Activated CD4-positive, alpha-beta T cell treated with anti-CD3 and anti-CD28 coated beads, Interleukin-2, amount 10 ng/mL, durations not matched to agents 7 days and 5 days (primary cell): Measurements from ENCODE around the gene ZMPSTE24. TPM values are rescaled to one million over a fixed set of nuclear protein-coding genes. Genes with fewer than 3 reads are reported as not detected.

Experiments used
- CTCF ChIA-PET: fragments of 350-600 bp; sonication (Branson Sonifier 250); formaldehyde crosslinking; loops from one replicate; lab custom pipeline; 2021; ENCODE audit warnings: antibody characterized with exemption; lab: Charles Lee
- POLR2A ChIA-PET: fragments of 350-600 bp; sonication (Branson Sonifier 250); formaldehyde crosslinking; loops from one replicate; lab custom pipeline; 2021; ENCODE audit warnings: antibody characterized with exemption; lab: Charles Lee
- DNase-seq: peaks from one replicate; pipeline ENCODE4 v3.0.0-alpha.2; 2020
- H3K27ac Mint-ChIP-seq: one replicate; pipeline ENCODE4 v1.8.0; 2021; ENCODE audit warnings: mild to moderate bottlenecking, moderate library complexity, mixed read lengths
- H3K27me3 Mint-ChIP-seq: one replicate; pipeline ENCODE4 v1.8.0; 2021; ENCODE audit warnings: mixed read lengths
- H3K36me3 Mint-ChIP-seq: one replicate; pipeline ENCODE4 v1.8.0; 2021; ENCODE audit warnings: low read depth, mixed read lengths
- H3K4me1 Mint-ChIP-seq: one replicate; pipeline ENCODE4 v1.8.0; 2021; ENCODE audit warnings: mixed read lengths
- H3K4me3 Mint-ChIP-seq: one replicate; pipeline ENCODE4 v1.8.0; 2021; ENCODE audit warnings: mild to moderate bottlenecking, moderate library complexity, mixed read lengths
- H3K9me3 Mint-ChIP-seq: one replicate; pipeline ENCODE4 v1.8.0; 2021; ENCODE audit warnings: mixed read lengths
- total RNA-seq, 2 experiments: library from RNA; stranded (reverse); gene quantifications; one replicate each; pipeline ENCODE4 v1.2.3, GENCODE V29; 2021

ZMPSTE24 gene
- total RNA-seq, 2 experiments from 2014 or later = 24.7 to 28.8 TPM

- Mint-ChIP-seq H3K9me3 (no peaks in the 10 kb centered on the region), H3K27ac (no peak overlapping the region), H3K4me3 (no peak overlapping the region), H3K36me3 (no peaks in the 10 kb centered on the region), H3K27me3 (no peaks in the 10 kb centered on the region), H3K4me1 (peaks cover 16% of the 10 kb centered on the region)
- ChIA-PET POLR2A (no interaction called here), CTCF (no interaction called here)
- no peak for DNase-seq
Observed at GRCh38 chr1:40309374-40310128, 51.5 kb downstream of the ZMPSTE24 start.

- no peak overlapping the region for H3K4me3 Mint-ChIP-seq
- no peak for DNase-seq
- H3K27ac Mint-ChIP-seq = no peak overlapping the region
- no peaks in the 10 kb centered on the region for H3K27me3 Mint-ChIP-seq
- H3K4me1 Mint-ChIP-seq = peaks cover 22% of the 10 kb centered on the region
- no peaks in the 10 kb centered on the region for H3K9me3 Mint-ChIP-seq
- POLR2A ChIA-PET = no interaction called here
- H3K36me3 Mint-ChIP-seq = no peaks in the 10 kb centered on the region
- CTCF ChIA-PET = no interaction called here
Observed at GRCh38 chr1:40310129-40310461, 52.1 kb downstream of the ZMPSTE24 start.

- H3K27me3 Mint-ChIP-seq = peaks cover 6% of the 10 kb centered on the region
- H3K36me3 Mint-ChIP-seq = no peaks in the 10 kb centered on the region
- no peak overlapping the region for H3K27ac Mint-ChIP-seq
- no peak overlapping the region for H3K4me3 Mint-ChIP-seq
- CTCF ChIA-PET = interaction anchor here (0.6 to 1.2 kb wide), 6 partner anchors 23 to 552 kb away, joined by 3 to 4 read pairs (median 3); partner anchors contain the start of gene ZMPSTE24
- H3K4me1 Mint-ChIP-seq = peaks cover 30% of the 10 kb centered on the region
- H3K9me3 Mint-ChIP-seq = no peaks in the 10 kb centered on the region
- POLR2A ChIA-PET = no interaction called here
- DNase-seq = no peak
Observed at GRCh38 chr1:40310983-40311642, 53.1 kb downstream of the ZMPSTE24 start.

- ChIA-PET CTCF (interaction anchor here (0.6 to 1.2 kb wide), 6 partner anchors 23 to 551 kb away, joined by 3 to 4 read pairs (median 3); partner anchors contain the start of gene ZMPSTE24), POLR2A (no interaction called here)
- no peak overlapping the region for H3K27ac Mint-ChIP-seq
- H3K4me1 Mint-ChIP-seq = peaks cover 32% of the 10 kb centered on the region
- H3K4me3 Mint-ChIP-seq = no peak overlapping the region
- no peaks in the 10 kb centered on the region for H3K9me3 Mint-ChIP-seq
- no peak for DNase-seq
- peaks cover 9% of the 10 kb centered on the region for H3K27me3 Mint-ChIP-seq
- no peaks in the 10 kb centered on the region for H3K36me3 Mint-ChIP-seq
Observed at GRCh38 chr1:40311692-40312091, 53.7 kb downstream of the ZMPSTE24 start.

GRCh38 chr1:40312238-40313205, 54.5 kb downstream of the ZMPSTE24 start:
- Mint-ChIP-seq H3K36me3 (peaks cover under 1% of the 10 kb centered on the region), H3K4me3 (no peak overlapping the region), H3K27me3 (peaks cover 14% of the 10 kb centered on the region), H3K9me3 (no peaks in the 10 kb centered on the region), H3K27ac (peak overlapping the region; percentile 51), H3K4me1 (peaks cover 37% of the 10 kb centered on the region)
- POLR2A ChIA-PET = no interaction called here
- CTCF ChIA-PET = interaction anchor here (1.2 to 10.2 kb wide), 2 partner anchors 24 to 26 kb away, joined by 3 to 95 read pairs; no protein-coding TSS in a partner anchor
- DNase-seq = no peak

- no peak for DNase-seq
- Mint-ChIP-seq H3K4me3 (no peak overlapping the region), H3K36me3 (peaks cover 1% of the 10 kb centered on the region), H3K9me3 (no peaks in the 10 kb centered on the region), H3K27me3 (peaks cover 21% of the 10 kb centered on the region), H3K4me1 (peaks cover 44% of the 10 kb centered on the region), H3K27ac (peak overlapping the region; percentile 20)
- POLR2A ChIA-PET = no interaction called here
- CTCF ChIA-PET = interaction anchor here (1.5 to 10.2 kb wide), 3 partner anchors 14 to 23 kb away, joined by 4 to 95 read pairs (median 4); no protein-coding TSS in a partner anchor
Observed at GRCh38 chr1:40313329-40313957, 55.4 kb downstream of the ZMPSTE24 start.

GRCh38 chr1:40313958-40314720, 56.1 kb downstream of the ZMPSTE24 start:
- Mint-ChIP-seq H3K27ac (no peak overlapping the region), H3K4me1 (peaks cover 51% of the 10 kb centered on the region), H3K27me3 (peaks cover 24% of the 10 kb centered on the region), H3K4me3 (no peak overlapping the region), H3K36me3 (peaks cover 1% of the 10 kb centered on the region), H3K9me3 (no peaks in the 10 kb centered on the region)
- ChIA-PET CTCF (interaction anchor here (0.5 to 10.2 kb wide), 19 partner anchors 12 to 226 kb away, joined by 3 to 95 read pairs (median 4); partner anchors contain the start of gene RLF), POLR2A (no interaction called here)
- no peak for DNase-seq

GRCh38 chr1:40314721-40315238, 56.7 kb downstream of the ZMPSTE24 start:
- DNase-seq = no peak
- Mint-ChIP-seq H3K4me1 (peaks cover 54% of the 10 kb centered on the region), H3K9me3 (no peaks in the 10 kb centered on the region), H3K36me3 (peaks cover 1% of the 10 kb centered on the region), H3K27ac (peak overlapping the region; percentile 26), H3K4me3 (peak overlapping the region; percentile 61), H3K27me3 (peaks cover 25% of the 10 kb centered on the region)
- CTCF ChIA-PET = interaction anchor here (0.5 to 10.2 kb wide), 34 partner anchors 9 to 362 kb away, joined by 3 to 95 read pairs (median 4); partner anchors contain the start of gene RLF
- POLR2A ChIA-PET = no interaction called here

- H3K27me3 Mint-ChIP-seq = peaks cover 25% of the 10 kb centered on the region
- CTCF ChIA-PET = interaction anchor here (0.6 to 10.2 kb wide), 39 partner anchors 10 to 431 kb away, joined by 3 to 95 read pairs (median 4); partner anchors contain the start of genes RLF and TRIT1
- peaks cover 1% of the 10 kb centered on the region for H3K36me3 Mint-ChIP-seq
- POLR2A ChIA-PET = no interaction called here
- peaks cover 54% of the 10 kb centered on the region for H3K4me1 Mint-ChIP-seq
- no peaks in the 10 kb centered on the region for H3K9me3 Mint-ChIP-seq
- peak overlapping the region; percentile 61 for H3K4me3 Mint-ChIP-seq
- H3K27ac Mint-ChIP-seq = peak overlapping the region; percentile 26
- DNase-seq = peak; percentile 81
Observed at GRCh38 chr1:40315239-40315794, 57.3 kb downstream of the ZMPSTE24 start.

- Mint-ChIP-seq H3K4me3 (peak overlapping the region; percentile 61), H3K36me3 (peaks cover 1% of the 10 kb centered on the region), H3K4me1 (peaks cover 54% of the 10 kb centered on the region), H3K9me3 (no peaks in the 10 kb centered on the region), H3K27me3 (peaks cover 25% of the 10 kb centered on the region), H3K27ac (no peak overlapping the region)
- CTCF ChIA-PET = interaction anchor here (0.6 to 10.2 kb wide), 29 partner anchors 10 to 432 kb away, joined by 3 to 95 read pairs (median 4); partner anchors contain the start of genes RLF and TRIT1
- POLR2A ChIA-PET = no interaction called here
- no peak for DNase-seq
Observed at GRCh38 chr1:40315795-40316594, 58.0 kb downstream of the ZMPSTE24 start.
